Measurements from ENCODE around the gene ILDR2.

Gene ILDR2

GRCh38 chr1:166925810-166926478, 49.4 kb downstream of the ILDR2 start:
- no peak overlapping the region for H3K4me3 ChIP-seq (ENCODE audit: low read depth, low read length)
- TF ChIP-seq CTCF (IDR thresholded peaks at IDR 0.05; ENCODE audit: low read depth, low read length) = no peak

DNA sequence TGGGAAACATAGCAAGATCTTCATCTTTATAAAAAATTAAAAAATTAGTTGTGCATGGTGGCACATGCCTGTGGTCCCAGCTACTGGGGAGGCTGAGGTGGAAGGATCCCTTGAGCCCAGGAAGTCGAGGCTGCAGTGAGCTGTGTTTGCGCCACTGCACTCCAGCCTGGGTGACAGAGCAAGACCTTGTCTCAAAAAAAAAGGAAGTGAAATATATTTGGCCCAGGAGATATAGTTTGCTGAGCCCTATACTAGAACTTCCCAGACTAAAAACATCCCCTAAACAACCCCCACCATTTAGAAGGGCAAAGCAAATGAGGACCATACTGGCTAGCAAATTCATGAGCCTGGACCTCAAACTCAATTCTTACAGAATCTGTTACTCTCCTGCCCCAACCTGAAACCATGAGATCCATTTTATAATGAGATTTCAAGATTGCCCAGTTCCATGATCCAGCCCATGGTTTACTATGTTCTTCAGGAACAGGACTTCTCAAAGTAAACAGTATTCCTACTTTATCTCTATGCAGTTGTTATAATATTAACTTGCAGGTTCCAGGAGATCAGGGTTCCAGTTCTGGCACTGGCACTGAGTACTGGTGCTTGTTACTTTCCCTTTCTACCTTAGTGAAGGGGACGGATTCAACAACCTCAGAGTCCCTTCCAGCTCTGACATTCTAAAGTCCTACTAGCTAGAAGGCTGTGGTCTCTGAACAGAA, 50.4 kb downstream of the ILDR2 start:
- H3K4me3 ChIP-seq (ENCODE audit: low read depth, low read length) = no peak overlapping the region
- no peak for TF ChIP-seq CTCF (IDR thresholded peaks at IDR 0.05; ENCODE audit: low read depth, low read length)

DNA sequence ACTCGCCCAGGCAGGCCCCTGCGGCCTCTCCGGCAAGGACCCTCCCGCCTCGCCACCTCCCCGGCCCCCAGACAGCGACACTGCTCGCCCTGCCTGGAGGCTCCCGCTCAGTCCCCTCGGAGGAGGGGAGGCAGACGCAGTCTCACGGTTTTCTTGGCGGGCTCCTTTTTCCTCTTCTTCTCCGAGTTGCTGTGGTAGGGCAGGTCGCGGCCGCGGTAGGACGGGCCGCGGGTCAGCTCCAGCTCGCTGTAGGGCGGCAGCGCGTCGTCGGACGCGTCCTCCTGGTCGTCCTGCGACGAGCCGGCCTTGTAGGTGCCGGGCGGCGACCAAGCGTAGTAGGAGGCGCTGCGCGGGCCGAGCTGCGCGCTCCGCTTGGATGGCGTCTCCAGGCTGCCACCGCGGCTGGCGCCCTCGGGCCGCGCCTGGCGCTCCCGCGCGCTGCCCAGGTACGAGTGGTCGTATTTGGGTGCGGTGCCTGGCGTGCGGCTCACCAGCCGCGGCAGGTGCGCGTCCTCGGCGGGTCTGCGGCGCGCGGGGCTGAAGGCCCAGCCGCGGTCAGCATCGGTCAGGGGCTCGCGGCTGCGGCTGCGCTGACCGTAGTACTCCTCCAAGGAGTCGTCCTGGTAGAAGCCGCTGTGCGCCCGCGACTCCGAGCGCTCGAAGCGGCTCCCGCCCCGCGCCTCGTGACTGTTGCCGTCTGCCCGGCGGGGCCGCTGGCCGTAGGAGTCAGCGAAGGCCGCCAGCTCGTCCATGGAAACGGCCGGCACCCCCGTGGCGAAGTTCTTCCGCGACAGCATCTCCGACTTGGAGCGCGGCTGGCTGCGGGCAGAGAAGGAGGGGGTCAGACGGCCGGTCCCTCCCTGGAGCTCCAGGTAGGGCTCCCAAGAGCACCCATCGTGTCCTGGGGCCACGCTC, 54.5 kb downstream of the ILDR2 start:
- no peak overlapping the region for H3K4me3 ChIP-seq (ENCODE audit: low read depth, low read length)
- no peak for TF ChIP-seq CTCF (IDR thresholded peaks at IDR 0.05; ENCODE audit: low read depth, low read length)

DNA sequence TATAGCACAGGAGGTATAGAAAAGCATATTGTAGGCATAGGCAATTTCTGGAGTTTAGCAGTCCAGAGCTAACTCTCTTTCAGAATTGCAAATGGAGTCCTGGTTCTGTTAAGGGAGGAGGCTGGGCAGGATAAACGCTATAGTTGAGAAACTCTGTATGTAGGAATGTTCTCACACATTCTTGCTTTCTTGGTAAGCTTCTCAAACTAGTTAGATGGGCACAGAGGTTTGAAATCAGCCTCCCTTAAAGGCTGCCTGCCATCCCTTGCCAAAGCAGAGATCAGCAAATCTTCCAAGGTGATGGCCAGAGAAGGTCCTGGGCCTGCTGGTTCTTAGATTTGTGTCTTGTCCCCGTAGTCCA, 56.4 kb downstream of the ILDR2 start:
- no peak overlapping the region for H3K4me3 ChIP-seq (ENCODE audit: low read depth, low read length)
- no peak for TF ChIP-seq CTCF (IDR thresholded peaks at IDR 0.05; ENCODE audit: low read depth, low read length)

GRCh38 chr1:166918088-166918955, 57.0 kb downstream of the ILDR2 start:
- TF ChIP-seq CTCF (IDR thresholded peaks at IDR 0.05; ENCODE audit: low read depth, low read length) = no peak
- H3K4me3 ChIP-seq (ENCODE audit: low read depth, low read length) = no peak overlapping the region

DNA sequence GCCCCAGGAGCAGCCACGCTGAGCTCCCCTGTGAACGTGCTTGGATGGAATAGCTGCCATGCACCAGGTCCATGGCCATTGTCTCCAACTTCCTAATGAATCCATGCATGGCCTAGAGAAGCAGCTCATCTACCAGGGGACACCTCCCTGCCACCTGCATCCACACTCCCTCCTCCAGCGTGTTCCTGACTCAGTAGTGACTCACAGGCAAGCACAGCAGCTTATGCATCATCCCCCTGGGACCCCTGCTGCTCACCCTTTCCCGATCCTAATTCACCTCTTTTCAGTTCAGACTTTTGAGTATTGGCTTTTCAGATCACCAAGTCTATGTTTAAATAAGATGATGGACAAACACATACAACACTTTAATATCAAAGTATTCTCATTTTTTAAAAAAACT, 59.4 kb downstream of the ILDR2 start:
- no peak for TF ChIP-seq CTCF (IDR thresholded peaks at IDR 0.05; ENCODE audit: low read depth, low read length)
- no peak overlapping the region for H3K4me3 ChIP-seq (ENCODE audit: low read depth, low read length)
